GM23338 (cell line): Measurements from ENCODE around the gene PDE3A. TPM values are rescaled to one million over a fixed set of nuclear protein-coding genes. Genes with fewer than 3 reads are reported as not detected.

Experiments used
- ATAC-seq: fragments of 200-7000 bp; cut with Tn5 transposase; 3 replicates; pipeline ENCODE4 v1.9.1; 2020
- DNase-seq: peaks from one replicate; pipeline ENCODE4 v3.0.0-alpha.2; 2015; ENCODE audit warnings: low spot score
- H2AFZ ChIP-seq: fragments of 200-600 bp; sonication (generic); 2 replicates; pipeline ENCODE4 v1.8.0; 2016; ENCODE audit warnings: antibody characterized with exemption, mild to moderate bottlenecking, moderate library complexity
- H3F3A ChIP-seq: fragments of 200-600 bp; sonication (generic); replicated peaks from 2 replicates; pipeline ENCODE4 v1.8.0; 2017; ENCODE audit warnings: antibody characterized with exemption, mixed run types, low read depth
- H3K27ac ChIP-seq: fragments of 200-600 bp; sonication (generic); 2 replicates; pipeline ENCODE4 v1.6.1; 2016; ENCODE audit warnings: low read depth
- H3K27me3 ChIP-seq: fragments of 200-600 bp; sonication (generic); 2 replicates; pipeline ENCODE4 v1.8.0; 2016; ENCODE audit warnings: mild to moderate bottlenecking, mixed run types, moderate library complexity; ENCODE audit not compliant: insufficient read depth
- H3K36me3 ChIP-seq: fragments of 200-600 bp; sonication (generic); 2 replicates; pipeline ENCODE4 v1.8.0; 2016; ENCODE audit warnings: mild to moderate bottlenecking; ENCODE audit not compliant: insufficient read depth
- H3K4me1 ChIP-seq: fragments of 200-600 bp; sonication (generic); 2 replicates; pipeline ENCODE4 v1.8.0; 2016; ENCODE audit warnings: mild to moderate bottlenecking, moderate library complexity; ENCODE audit not compliant: insufficient read depth
- H3K4me2 ChIP-seq: fragments of 200-600 bp; sonication (generic); 2 replicates; pipeline ENCODE4 v1.7.1; 2017; ENCODE audit warnings: mixed run types
- H3K4me3 ChIP-seq: fragments of 200-600 bp; sonication (generic); 2 replicates; pipeline ENCODE4 v1.6.1; 2016; ENCODE audit warnings: mixed run types
- H3K79me2 ChIP-seq: fragments of 200-600 bp; sonication (generic); replicated peaks from 2 replicates; pipeline ENCODE4 v1.8.0; 2017; ENCODE audit warnings: mild to moderate bottlenecking; ENCODE audit not compliant: insufficient read depth
- H3K9me2 ChIP-seq: fragments of 200-600 bp; sonication (generic); 2 replicates; pipeline ENCODE4 v1.8.0; 2017; ENCODE audit not compliant: insufficient read depth
- H4K20me1 ChIP-seq: fragments of 200-600 bp; sonication (generic); replicated peaks from 2 replicates; pipeline ENCODE4 v1.8.0; 2017; ENCODE audit warnings: mild to moderate bottlenecking; ENCODE audit not compliant: insufficient read depth
- H3K27ac Mint-ChIP-seq: 2 replicates; pipeline ENCODE4 v1.8.0; 2020; ENCODE audit warnings: inconsistent platforms, mild to moderate bottlenecking, moderate library complexity, mixed read lengths
- H3K27me3 Mint-ChIP-seq: 3 replicates; pipeline ENCODE4 v1.8.0; 2022; ENCODE audit warnings: low read depth, mild to moderate bottlenecking, moderate library complexity, mixed read lengths, inconsistent platforms; ENCODE audit not compliant: insufficient read depth, poor library complexity
- H3K36me3 Mint-ChIP-seq: 3 replicates; pipeline ENCODE4 v1.8.0; 2021; ENCODE audit warnings: low read depth, mild to moderate bottlenecking, inconsistent platforms, moderate library complexity, mixed read lengths
- H3K4me1 Mint-ChIP-seq: 3 replicates; pipeline ENCODE4 v1.8.0; 2020; ENCODE audit warnings: mild to moderate bottlenecking, inconsistent platforms, mixed read lengths
- H3K4me3 Mint-ChIP-seq: 3 replicates; pipeline ENCODE4 v1.8.0; 2021; ENCODE audit warnings: moderate library complexity, mild to moderate bottlenecking, inconsistent platforms, mixed read lengths
- H3K9me3 Mint-ChIP-seq: 3 replicates; pipeline ENCODE4 v1.8.0; 2020; ENCODE audit warnings: moderate library complexity, mild to moderate bottlenecking, inconsistent platforms, mixed read lengths
- CREB1 ChIP-seq: fragments of 250-450 bp; sonication (Bioruptor Pico); IDR thresholded peaks from 2 replicates; pipeline ENCODE4 v1.5.0; 2020; ENCODE audit warnings: low read depth, mild to moderate bottlenecking, moderate library complexity
- CTCF ChIP-seq, 2 experiments: fragments of 200-600 bp in 1 of 2; sonication (generic) in 1 of 2; conservative IDR thresholded peaks; 2 replicates each; pipeline versions ENCODE4 v1.5.1 to v1.6.1; 2016 to 2017; ENCODE audit warnings: antibody characterized with exemption in 2 of 2, low read depth in 2 of 2, mild to moderate bottlenecking in 2 of 2, moderate library complexity in 1 of 2
- ETS1 ChIP-seq: IDR thresholded peaks from 2 replicates; pipeline ENCODE4 v1.6.1; 2016; ENCODE audit warnings: antibody characterized with exemption
- EZH2 ChIP-seq: fragments of 200-600 bp; sonication (generic); IDR thresholded peaks from one replicate; pipeline ENCODE4 v1.8.0; 2017; ENCODE audit warnings: antibody characterized with exemption, mild to moderate bottlenecking, low read depth; ENCODE audit not compliant: unreplicated experiment
- EZH2phosphoT487 ChIP-seq: fragments of 200-600 bp; sonication (generic); IDR thresholded peaks from one replicate; pipeline ENCODE4 v1.8.1; 2018; ENCODE audit warnings: antibody characterized with exemption; ENCODE audit not compliant: unreplicated experiment
- JUNB ChIP-seq: IDR thresholded peaks from one replicate; pipeline ENCODE4 v1.6.1; 2016; ENCODE audit warnings: antibody characterized with exemption; ENCODE audit not compliant: unreplicated experiment
- NANOG ChIP-seq: IDR thresholded peaks from 2 replicates; pipeline ENCODE4 v1.6.1; 2016; ENCODE audit warnings: antibody characterized with exemption, borderline replicate concordance
- POLR2AphosphoS5 ChIP-seq: IDR thresholded peaks from 2 replicates; pipeline ENCODE4 v1.6.1; 2016; ENCODE audit warnings: antibody characterized with exemption, low read depth
- REST ChIP-seq: IDR thresholded peaks from one replicate; pipeline ENCODE4 v1.6.1; 2018; ENCODE audit warnings: antibody characterized with exemption; ENCODE audit not compliant: unreplicated experiment
- STAT1 ChIP-seq: IDR thresholded peaks from one replicate; pipeline ENCODE4 v1.6.1; 2016; ENCODE audit warnings: antibody characterized with exemption; ENCODE audit not compliant: unreplicated experiment
- ZNF114 ChIP-seq: fragments of 250-450 bp; sonication (Bioruptor Pico); IDR thresholded peaks from 2 replicates; pipeline ENCODE4 v1.5.0; 2020; ENCODE audit warnings: mild to moderate bottlenecking, moderate library complexity
- ZNF331 ChIP-seq: fragments of 250-450 bp; sonication (Bioruptor Pico); IDR thresholded peaks from 2 replicates; pipeline ENCODE4 v1.5.0; 2020; ENCODE audit warnings: low read depth, mild to moderate bottlenecking, moderate library complexity
- ZNF462 ChIP-seq: fragments of 250-450 bp; sonication (Bioruptor Pico); IDR thresholded peaks from 2 replicates; pipeline ENCODE4 v1.5.0; 2020; ENCODE audit warnings: mild to moderate bottlenecking, moderate library complexity
- polyA plus RNA-seq: library from polyadenylated mRNA; unstranded; fragments of >200 nt; fragmentation: Nextera tagmentation; extraction: Ambion mirVana; gene quantifications from 2 replicates; pipeline ENCODE4 v1.2.1, GENCODE V29; 2016
- total RNA-seq: library from RNA; depleted of rRNA; stranded (reverse); fragments of >200 nt; shearing (Covaris generic); gene quantifications from 2 replicates; pipeline ENCODE4 v1.2.3, GENCODE V29; 2014

Gene PDE3A
- total and polyA plus RNA-seq, 2 experiments from 2014 or later: 2.7 to 9.2 TPM

GRCh38 chr12:20489645-20490044, 121.3 kb downstream of the PDE3A start (continued):
- no peak for TF ChIP-seq EZH2

GRCh38 chr12:20490213-20490612, 121.9 kb downstream of the PDE3A start:
- H3K4me3 Mint-ChIP-seq: no peak overlapping the region
- ATAC-seq (no peak), DNase-seq (no peak)
- Histone ChIP-seq H3K27me3 (no peaks in the 10 kb centered on the region), H3K9me2 (no peaks in the 10 kb centered on the region), H3K27ac (no peak overlapping the region), H3K4me2 (no peak overlapping the region), H3K79me2 (no peaks in the 10 kb centered on the region), H3K4me3 (no peak overlapping the region), H4K20me1 (no peaks in the 10 kb centered on the region), H3K36me3 (no peaks in the 10 kb centered on the region), H3F3A (no peaks in the 10 kb centered on the region), H3K4me1 (peaks cover 15% of the 10 kb centered on the region; the same call in 1 of the 2 replicates), H2AFZ (no peak overlapping the region)
- TF ChIP-seq JUNB (no peak), CTCF (conservative IDR thresholded peaks at IDR 0.05; ENCODE audit: low read depth in 2 of 2) (no peak), REST (no peak), CREB1 (no peak), EZH2 (no peak), EZH2phosphoT487 (no peak), ZNF114 (no peak), ZNF331 (CRISPR knock-in tag) (no peak), ETS1 (no peak), NANOG (no peak), POLR2AphosphoS5 (no peak), ZNF462 (CRISPR knock-in tag) (no peak), STAT1 (no peak)
- no peak overlapping the region for H3K27ac Mint-ChIP-seq
- H3K36me3 Mint-ChIP-seq: no peaks in the 10 kb centered on the region; the same call in 2 of the 3 replicates
- no peaks in the 10 kb centered on the region for H3K9me3 Mint-ChIP-seq
- H3K27me3 Mint-ChIP-seq: peaks cover 3% of the 10 kb centered on the region
- peaks cover 22% of the 10 kb centered on the region for H3K4me1 Mint-ChIP-seq
